HepG2 (cell line): ENCODE data around the gene MRPS5. TPM values are rescaled to one million over a fixed set of nuclear protein-coding genes. Genes with fewer than 3 reads are reported as not detected.
A peak's percentile ranks its signal among the peaks of the same experiment; 100 is the strongest.

Source experiments
- CAMTA2 ChIP-seq: sonication (generic); formaldehyde crosslinking; IDR thresholded peaks from 2 replicates; pipeline ENCODE4 v1.4.0; 2020; ENCODE audit warnings: mild to moderate bottlenecking, missing genetic modification reagents, borderline replicate concordance
- DNMT3B ChIP-seq: conservative IDR thresholded peaks from 2 replicates; pipeline ENCODE4 v1.6.1; 2016; ENCODE audit warnings: missing biosample characterization, control low read depth
- EP300 ChIP-seq, 3 experiments: sonication (generic) in 1 of 3; formaldehyde crosslinking in 1 of 3; IDR thresholded peaks; 2 replicates each; pipeline versions ENCODE4 v1.5.1 to v1.6.1; 2011 to 2020; ENCODE audit warnings: low read depth in 2 of 3, low read length in 2 of 3, borderline replicate concordance in 1 of 3, improper control_type of control experiment in 1 of 3, mild to moderate bottlenecking in 1 of 3, missing genetic modification reagents in 1 of 3, moderate library complexity in 1 of 3
- GATAD2A ChIP-seq: IDR thresholded peaks from 2 replicates; pipeline ENCODE4 v1.6.1; 2016
- NFATC3 ChIP-seq: sonication (generic); formaldehyde crosslinking; IDR thresholded peaks from 2 replicates; pipeline ENCODE4 v1.5.1; 2020; ENCODE audit warnings: mild to moderate bottlenecking, missing genetic modification reagents
- RFXAP ChIP-seq: sonication (generic); formaldehyde crosslinking; IDR thresholded peaks from 2 replicates; pipeline ENCODE4 v1.4.0; 2020; ENCODE audit warnings: missing genetic modification reagents, borderline replicate concordance
- SP2 ChIP-seq: sonication (generic); formaldehyde crosslinking; IDR thresholded peaks from 2 replicates; pipeline ENCODE4 v1.5.1; 2020; ENCODE audit warnings: mild to moderate bottlenecking, missing genetic modification reagents
- TOPORS ChIP-seq: sonication (generic); formaldehyde crosslinking; IDR thresholded peaks from 2 replicates; pipeline ENCODE4 v1.8.0; 2023; ENCODE audit warnings: mild to moderate bottlenecking, missing genetic modification reagents
- ZBTB20 ChIP-seq: sonication (generic); formaldehyde crosslinking; IDR thresholded peaks from 2 replicates; pipeline ENCODE4 v1.8.1; 2023; ENCODE audit warnings: missing genetic modification reagents, low read depth, mild to moderate bottlenecking, borderline replicate concordance
- ZBTB40 ChIP-seq, 2 experiments: fragments of 450-650 bp in 1 of 2; sonication (generic) in 1 of 2; formaldehyde crosslinking in 1 of 2; IDR thresholded peaks; 2 replicates each; pipeline versions ENCODE4 v1.6.1 to v1.8.0; 2016 to 2022; ENCODE audit warnings: antibody characterized with exemption in 1 of 2, mild to moderate bottlenecking in 1 of 2, missing genetic modification reagents in 1 of 2
- ZNF142 ChIP-seq: sonication (generic); formaldehyde crosslinking; IDR thresholded peaks from 2 replicates; pipeline ENCODE4 v1.4.0; 2020; ENCODE audit warnings: missing genetic modification reagents
- ZNF589 ChIP-seq: sonication (generic); formaldehyde crosslinking; conservative IDR thresholded peaks from 2 replicates; pipeline ENCODE4 v1.8.0; 2022; ENCODE audit warnings: mild to moderate bottlenecking, moderate library complexity, missing genetic modification reagents
- polyA plus RNA-seq, 8 experiments: library from polyadenylated mRNA; depleted of rRNA in 3 of 8; stranded (reverse) in 7 of 8; unstranded in 1 of 8; fragments of >200 nt; fragmentation: Illumina TruSeq in 4 of 8; extraction: Trizol in 4 of 8; gene quantifications; 2 replicates each; pipeline versions ENCODE4 v1.2.1 to v1.2.3, GENCODE V29; 2011 to 2016; ENCODE audit warnings: low read depth in 4 of 8, missing spikeins in 1 of 8, mixed read lengths in 1 of 8; ENCODE audit not compliant: insufficient read depth in 1 of 8
- total RNA-seq, 5 experiments: library from RNA; depleted of rRNA; stranded (reverse); fragments of >200 nt; fragmentation: Illumina TruSeq; extraction: Trizol; gene quantifications; 2 replicates each; pipeline ENCODE4 v1.2.3, GENCODE V29; 2016; ENCODE audit warnings: low read depth in 1 of 5

Gene MRPS5
- total and polyA plus RNA-seq, 2 of the 13 experiments (the other 11 are each of a cell fraction or from before 2014, with no cell fraction given): 98.8 to 134 TPM

- TF ChIP-seq ZNF142 (CRISPR knock-in tag) (peak; percentile 63; the same call in 1 of the 2 replicates), EP300 (IDR thresholded peaks at IDR 0.05; ENCODE audit: low read depth in 2 of 2, low read length in 2 of 2) (0 out of 4 replicates have a peak, but pooled peaks of 1 of the 2 experiments have one; percentile 41), EP300 (CRISPR knock-in tag; IDR thresholded peaks at IDR 0.05; ENCODE audit: borderline replicate concordance) (0 out of 2 replicates have a peak, but pooled peaks have one; percentile 37), CAMTA2 (CRISPR knock-in tag) (0 out of 2 replicates have a peak, but pooled peaks have one; percentile 33), ZBTB20 (CRISPR knock-in tag) (peak; percentile 65; the same call in 1 of the 2 replicates), TOPORS (CRISPR knock-in tag) (peak; percentile 91), SP2 (CRISPR knock-in tag) (no peak), NFATC3 (no peak), ZNF589 (CRISPR knock-in tag) (no peak), ZBTB40 (IDR thresholded peaks at IDR 0.05) (no peak), ZBTB40 (CRISPR knock-in tag; IDR thresholded peaks at IDR 0.05) (no peak), DNMT3B (no peak), GATAD2A (no peak; the same call in 1 of the 2 replicates), RFXAP (peak; percentile 69; the same call in 1 of the 2 replicates)
These were observed at the start of gene MRPS5 (continued) for GRCh38 chr2:95121407-95122196.
